ENCODE measurements around the gene PACS2.
"Not testable (repeated sequence)": the region's sequence is repeated elsewhere in the genome, so short reads cannot be mapped to it uniquely, and the experiment has no call there.

The PACS2 gene

DNA sequence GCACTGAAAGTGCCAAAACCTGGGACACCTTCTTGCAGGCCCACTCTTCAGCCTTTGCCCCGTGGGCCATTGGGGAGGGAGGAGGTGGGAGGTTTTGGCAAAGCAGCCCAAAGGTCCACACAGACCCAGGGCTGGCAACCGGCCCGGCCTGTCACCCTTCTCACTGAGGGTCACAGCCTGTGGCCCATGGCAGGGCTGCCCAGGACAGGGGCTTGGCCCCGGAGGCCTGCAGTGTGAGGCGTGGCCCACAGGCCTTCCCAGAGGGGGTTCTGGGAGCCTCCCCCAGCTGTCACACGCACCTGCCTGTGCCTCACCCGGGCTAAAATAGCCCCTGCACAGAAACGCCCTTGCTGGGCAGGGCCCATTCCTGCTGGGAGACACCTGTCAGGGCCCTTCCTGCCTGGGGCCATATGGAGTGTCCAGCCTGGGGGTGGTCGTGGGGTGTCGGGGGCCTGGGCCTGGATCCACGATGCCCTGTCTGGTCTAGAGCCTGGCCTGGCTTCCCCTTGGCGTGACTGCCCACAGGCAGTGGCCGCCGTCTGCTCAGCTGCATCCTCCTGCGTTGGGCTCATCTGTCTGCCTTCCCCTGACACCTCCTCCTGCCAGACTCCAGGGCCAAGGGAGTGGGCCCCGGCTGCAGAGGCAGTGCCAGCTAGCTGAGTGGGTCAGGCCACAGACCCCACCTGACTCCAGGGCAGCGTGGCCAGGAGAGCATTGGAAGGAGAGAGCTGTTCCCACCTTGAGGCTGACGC lies 19.2 kb downstream of the PACS2 start:
- DNase-seq, result no peak

DNA sequence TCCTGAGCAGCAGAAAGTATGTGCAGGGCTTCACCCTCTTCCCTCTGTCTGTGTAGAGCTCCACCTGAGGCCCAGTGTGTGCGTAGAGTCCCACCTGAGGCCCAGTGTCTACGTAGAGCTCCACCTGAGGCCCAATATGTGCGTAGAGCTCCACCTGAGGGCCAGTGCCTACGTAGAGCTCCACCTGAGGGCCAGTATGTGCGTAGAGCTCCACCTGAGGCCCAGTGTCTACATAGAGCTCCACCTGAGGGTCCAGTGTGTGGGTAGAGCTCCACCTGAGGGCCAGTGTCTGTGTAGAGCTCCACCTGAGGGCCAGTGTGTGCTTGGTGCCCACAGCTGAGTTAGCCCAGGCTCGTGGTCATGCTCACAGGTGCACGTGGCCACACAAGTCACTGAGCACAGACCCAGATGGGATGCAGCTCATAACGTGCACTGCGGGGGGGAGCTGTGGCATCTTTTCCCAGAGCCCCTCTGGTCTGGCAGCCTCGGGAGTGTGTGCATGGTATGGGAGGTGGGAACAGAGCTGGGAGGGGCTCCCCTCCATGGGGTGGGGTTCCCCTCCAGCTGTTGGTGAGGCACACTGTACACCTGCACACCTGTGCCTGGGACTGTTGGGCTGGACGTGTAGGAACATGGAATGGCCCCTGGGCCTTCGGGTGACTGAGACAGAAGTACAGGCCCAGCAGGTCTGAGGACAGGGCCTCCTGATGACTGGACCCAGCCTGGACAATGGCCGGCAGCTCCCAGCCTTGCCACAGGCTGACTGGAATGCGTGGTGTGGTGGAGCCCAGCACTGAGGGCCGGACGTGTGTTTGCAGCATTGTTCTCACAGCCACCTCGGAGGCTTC lies 20.1 kb downstream of the PACS2 start:
- no peak for DNase-seq

DNA sequence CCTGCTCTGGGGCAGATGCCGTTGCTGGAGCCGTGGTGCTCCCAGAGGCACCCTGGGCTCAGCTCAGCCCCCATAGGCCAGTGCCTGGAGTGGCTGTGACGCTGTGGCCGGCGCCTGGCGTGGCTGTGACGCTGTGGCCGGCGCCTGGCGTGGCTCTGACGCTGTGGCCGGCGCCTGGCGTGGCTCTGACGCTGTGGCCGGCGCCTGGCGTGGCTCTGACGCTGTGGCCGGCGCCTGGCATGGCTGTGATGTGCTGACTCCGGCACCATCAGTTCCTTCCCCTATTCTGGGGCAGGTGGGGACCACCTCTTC lies 20.6 kb downstream of the PACS2 start:
- DNase-seq, result not testable (repeated sequence)

DNA sequence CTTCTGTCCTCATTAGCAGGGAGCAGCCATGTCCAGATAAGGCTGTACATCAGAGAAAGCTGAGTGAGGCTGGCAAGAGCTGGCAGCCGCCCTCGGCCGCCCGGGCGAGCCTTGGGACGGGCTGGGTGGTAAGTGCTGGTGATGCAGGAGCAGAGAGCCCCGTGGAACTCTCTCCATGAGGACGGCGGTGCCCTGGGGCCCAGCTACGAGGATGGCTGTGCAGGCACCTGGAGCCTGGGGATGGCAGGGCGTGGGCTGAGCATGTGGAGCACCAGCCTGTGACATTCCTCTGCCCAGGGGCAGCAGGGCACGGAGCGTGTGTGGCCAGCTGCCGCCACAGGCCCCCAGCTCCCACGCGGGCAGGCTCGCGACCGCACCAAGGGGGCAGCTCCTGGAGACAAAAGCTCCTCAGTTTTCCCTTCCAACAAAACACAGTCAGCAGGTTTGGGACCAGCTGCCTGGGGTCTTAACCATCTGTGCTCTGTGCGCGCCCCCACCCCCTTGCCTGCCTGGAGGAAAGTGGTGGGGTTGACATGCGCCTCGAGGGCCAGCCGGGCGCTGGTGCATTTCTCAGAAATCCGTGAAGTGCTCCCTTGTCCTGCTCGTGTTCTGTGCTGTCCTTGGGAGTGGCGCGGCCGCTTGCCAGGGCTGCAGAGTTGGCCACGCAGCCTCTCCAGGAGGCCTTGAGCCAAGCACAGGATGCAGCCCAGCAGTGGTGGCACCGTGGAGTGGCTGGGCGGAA lies 21.4 kb downstream of the PACS2 start:
- no peak for DNase-seq

DNA sequence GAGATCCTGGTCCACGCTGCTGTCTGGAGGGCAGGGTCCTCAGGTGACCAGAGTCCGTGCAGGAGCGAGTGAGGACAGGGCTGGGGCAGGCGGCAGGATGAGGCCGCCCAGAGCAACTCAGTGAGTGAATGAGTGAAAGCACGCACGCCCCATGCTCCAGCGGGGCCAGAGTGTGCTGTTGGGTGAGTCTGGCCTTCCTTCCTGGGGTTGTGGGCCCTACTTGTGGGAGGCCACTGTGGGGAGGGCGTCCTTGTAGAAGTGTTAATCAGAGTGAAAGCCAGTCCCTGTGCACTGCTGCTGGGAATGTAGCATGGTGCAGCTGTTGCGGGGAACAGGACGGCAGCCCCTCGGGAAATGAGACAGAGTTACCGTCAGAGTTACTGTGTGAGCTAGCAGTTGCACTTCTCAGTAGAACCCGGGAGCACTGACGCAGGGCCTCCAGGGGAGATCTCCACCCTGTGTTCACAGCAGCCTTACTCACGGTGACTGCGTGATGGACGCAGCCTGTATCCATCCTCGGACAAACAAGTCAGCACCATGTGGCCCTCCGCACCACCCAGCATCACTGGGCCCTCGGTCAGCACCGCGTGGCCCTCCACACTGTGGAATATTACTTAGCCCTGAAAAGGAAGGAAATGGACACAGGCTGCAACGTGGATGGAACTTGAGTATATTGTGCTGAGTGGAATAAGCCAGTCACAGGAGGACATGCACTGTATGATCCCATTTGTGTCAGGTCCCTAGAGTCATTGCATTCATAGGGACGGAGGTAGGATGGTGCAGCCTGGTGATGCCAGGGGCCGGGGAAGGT lies 22.1 kb downstream of the PACS2 start:
- no peak for DNase-seq

DNA sequence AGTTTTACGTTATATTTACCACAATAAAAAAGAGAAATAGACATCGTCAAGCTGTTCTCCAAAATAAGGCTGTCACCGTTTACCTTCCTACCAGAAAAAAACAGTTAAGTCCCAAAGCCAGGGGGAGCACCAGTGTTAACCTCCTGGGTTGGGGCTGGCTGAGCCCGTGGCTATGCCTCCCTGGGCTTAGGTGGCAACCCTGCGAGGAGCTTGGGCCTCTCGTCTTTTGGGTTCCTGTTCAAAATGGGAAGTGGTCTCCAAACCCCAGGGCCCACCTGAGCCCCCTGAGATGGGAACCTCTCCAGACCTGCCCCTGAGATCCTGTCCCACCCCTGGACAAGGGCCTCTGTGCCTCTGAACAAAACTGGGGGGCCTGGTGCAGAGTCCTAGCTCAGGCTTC lies 22.9 kb downstream of the PACS2 start:
- DNase-seq, result no peak

DNA sequence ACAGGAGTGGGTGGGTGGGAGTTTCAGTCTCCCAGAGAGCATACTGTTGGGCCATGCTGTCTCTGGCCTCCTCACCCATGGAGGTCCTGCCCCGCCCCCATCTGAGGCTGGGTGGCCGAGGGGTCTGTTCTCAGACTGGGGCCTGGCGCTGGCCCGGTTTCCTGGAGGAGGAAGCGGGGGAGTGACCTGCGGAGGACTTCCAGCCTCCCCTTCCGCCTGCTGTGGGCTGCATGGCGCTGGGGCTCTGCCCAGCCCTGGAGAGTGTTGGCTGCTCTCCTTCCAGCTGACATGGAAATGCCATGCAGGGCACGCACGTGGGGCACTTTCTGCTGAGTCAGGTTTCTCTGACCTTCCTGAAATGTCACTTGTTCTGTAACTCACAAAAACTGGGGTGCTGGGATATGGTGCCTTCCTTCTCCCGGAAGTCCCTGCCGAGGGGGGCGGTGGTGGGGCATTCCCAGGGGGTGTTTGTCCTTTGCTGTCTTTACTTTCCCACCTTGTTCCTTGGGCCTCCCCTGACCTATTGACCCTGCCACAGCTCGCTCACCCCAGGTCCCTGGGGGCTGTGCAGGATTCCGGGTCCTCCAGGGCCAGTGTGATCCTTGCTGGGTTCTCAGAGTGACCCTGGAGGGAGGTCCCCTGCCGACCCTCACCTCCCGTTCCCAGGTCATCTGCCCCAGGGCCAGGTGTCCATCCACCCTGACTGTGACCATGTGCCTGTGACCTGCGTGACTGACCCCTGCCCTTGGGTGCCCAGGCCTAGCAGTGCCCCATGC lies 23.6 kb downstream of the PACS2 start:
- no peak for DNase-seq

DNA sequence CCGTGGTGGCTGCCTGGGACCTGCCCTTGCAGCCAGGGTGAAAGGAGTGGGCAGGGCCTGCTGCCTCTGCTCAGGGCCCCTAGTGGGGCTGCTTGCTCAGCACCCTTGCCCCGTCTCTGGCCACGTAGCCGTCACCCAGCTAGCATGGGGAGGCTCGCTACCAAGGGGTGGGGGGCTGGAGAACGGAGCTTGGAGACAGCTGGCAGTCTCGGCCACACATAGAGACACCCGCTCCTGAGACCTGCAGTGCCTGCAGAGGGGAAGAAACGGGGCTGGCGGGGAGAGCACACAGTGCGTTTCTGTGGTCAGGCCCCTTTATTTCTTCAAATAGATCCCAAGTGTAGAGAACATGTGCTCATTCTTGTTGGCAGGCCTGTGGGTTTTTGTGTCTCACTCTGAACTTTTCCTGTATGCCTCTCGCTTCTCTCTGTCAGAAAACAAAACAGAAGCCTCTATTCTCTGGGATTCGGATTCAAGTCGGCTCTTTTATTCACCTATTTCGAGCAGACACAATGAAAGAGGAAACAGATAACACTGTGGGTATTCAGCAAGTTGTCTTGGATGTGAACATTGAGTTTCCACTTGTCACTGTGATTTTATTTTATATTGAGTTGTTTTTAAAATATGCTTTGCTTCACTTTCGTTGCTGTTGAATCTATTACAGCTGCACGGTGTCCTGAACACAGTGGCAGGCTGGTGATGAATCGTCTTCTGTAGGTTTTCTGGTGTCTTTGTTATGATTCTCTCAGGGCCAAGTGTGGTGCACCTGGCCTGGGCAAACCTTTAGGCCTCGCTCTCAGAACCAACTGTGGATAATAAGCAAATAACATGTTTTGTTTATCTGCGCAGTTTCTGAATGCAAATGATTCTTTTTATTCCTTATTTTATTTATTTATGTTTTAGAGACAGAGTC lies 26.5 kb downstream of the PACS2 start:
- no peak for DNase-seq

DNA sequence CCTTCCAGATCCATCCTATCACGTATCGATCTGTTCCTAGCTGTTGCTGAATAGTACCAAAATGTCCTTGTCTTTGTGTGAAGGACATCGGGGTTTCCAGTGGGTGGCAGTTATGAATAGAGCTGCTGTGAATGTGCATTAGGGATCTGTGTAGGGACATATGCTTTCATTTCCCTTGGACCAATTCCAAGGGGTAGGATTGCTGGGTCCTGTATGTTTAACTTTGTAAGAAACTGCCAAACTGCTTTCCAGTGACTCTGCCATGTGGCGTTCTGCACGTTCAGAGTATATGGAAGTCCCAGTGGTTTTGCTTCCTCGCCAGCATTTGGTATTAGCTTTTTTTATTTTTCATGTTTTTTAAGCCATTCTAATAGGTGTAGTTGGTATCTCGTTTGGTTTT lies 28.6 kb downstream of the PACS2 start:
- DNase-seq, result no peak

DNA sequence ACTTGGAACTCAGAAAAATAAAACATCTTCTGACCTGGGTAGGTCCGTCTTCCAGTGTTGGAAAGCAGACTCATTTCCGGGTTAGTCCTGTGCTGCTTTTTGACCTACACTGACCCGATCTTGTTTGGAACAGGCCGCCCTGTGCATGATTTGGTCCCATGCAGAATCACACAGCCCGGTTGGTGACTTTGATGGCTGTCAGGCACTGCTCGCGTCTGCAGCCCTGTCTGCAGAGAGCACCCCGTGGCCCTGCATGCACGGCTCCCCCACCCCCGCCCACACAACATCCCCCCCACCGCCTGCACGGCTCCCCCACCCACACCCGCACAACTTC lies 31.6 kb downstream of the PACS2 start:
- DNase-seq, result no peak

DNA sequence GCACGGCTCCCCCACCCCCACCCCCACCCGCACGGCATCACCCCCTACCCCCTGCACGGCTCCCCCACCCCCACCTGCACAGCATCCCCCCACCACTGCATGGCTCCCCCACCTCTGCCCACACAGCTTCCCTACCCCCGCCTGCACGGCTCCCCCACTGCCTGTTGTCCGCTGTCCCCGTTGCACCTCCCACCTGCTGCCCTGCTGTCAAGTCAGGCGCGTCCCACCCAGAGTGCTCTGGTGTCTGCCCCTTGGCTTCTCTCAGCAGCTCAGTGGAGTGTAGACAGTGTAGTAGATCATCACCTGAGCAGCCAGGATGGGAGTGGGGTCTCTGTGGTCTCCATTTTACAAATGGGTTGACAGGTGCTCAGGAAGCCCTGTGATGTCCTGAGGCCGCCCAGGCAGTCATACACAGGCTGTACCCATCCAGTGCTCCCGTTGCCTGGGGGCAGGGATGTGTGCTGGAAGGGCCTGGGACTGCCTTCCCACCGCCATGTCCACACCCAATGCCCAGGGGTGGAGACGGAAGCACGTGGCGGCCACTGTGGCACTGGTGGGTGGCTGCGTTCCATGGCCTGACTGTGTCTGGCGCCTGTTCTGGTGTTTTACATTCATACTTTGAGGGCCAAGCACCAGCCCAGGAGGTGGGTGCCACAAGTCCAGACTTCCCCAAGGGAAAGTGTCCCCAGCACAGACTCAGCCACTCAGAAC lies 32.5 kb downstream of the PACS2 start:
- DNase-seq, result no peak

DNA sequence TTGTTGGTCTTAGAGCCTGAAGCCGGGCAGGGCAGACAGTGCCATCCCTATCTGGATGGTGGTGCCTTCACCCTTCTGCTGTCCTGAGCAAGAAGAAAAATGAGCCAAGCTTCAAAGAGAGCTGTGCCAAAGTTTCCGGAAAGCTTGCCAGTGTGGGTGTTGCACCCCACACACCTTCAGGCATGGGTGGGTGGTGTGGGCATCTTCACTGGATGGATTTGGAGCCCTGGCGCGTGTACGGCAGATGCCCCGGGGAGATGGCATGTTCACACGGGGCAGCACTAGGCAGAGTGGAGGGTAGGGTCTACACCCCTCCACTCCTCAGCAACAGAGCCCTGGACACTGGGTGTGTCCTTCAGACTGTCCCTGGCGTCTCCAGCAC lies 33.0 kb downstream of the PACS2 start:
- no peak for DNase-seq

DNA sequence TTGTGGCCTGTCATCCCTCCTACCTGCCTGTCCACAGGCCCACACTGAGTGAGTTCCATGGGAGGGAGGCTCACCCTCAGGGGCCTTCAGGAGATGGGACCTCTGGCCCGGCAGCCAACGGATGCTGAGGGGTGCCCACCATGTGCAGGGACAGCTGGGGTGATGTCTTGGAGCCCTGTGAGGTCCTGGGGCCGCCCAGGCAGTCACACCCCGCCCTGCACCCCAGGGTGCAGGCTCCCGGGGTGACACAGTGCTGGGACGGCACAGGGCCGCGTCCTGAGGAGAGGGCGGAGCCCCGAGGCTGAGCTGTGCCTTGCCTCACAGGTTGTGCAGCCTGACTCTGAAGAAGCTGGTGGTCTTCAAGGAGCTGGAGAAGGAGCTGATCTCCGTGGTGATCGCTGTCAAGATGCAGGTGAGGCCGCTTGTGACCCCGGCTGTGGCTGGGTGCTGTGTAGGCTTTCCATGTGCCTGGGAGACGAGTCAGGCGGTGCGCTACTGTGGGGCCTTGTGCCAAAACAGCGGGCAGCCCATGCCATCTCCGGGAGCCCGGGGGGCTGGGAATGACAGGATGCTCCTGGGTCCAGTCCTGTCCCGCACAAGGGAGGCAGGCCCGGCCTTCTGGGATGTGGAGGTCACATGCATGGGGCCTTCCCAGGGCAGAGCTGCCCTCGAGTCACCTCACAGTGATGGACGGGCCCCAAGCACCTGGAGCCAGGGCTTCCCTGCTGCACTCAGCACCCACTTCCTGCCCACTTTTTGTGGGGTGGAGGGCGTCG lies 33.8 kb downstream of the PACS2 start:
- DNase-seq, result no peak

DNA sequence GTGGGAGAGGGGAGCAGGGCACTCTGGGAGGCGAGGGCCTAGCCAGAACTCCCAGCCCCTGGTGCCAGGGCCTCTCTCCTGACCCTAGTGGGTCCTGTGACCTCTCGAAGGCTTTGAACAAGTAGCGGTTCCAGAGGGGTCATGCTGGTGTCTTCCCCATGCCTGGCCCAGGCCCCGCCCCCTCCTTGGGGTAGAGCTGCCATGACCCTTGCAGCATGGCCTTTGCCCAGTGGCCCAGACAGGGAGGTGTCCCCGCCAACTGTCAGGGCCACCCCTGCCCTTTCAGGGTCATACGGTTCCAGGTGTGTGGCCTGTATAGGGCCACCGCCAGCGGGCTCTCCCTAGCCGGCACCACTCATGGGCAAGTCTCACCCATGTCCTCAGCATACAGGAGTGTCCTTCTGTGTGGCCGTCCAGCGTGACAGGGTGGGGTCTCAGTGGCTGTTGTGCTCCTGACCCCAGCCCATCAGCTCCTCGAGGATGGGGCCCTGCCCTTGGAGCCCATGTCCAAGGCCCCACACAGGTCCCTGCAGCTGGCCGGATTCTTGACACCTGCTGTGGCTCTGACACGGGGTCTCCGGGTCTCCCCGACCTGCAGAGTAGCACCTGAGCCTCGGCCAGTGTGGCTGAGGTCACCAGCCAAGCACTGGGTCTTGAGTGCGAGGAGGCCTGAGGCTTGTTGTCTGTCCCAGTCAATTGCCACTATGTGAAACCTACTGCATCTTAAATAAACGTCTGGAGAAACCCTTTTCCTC lies 34.6 kb downstream of the PACS2 start:
- no peak for DNase-seq

DNA sequence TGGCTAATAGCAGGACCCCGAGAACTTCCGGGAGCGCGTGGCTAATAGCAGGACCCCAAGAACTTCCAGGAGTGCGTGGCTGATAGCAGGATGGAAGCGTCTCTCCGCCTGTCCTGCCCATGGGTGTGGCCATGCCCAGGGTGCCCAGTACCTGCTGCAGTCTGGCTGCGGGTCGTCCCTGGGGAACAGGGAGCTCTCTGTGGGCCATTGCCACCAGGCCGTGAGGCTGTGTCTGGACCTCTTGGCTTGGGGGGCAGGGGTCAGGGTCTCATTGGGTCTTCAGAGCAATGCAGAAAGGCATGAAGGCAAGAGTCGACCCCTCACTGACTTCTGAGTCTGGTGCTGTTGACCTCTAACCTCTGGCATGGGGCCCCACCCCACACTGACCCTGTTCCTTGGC lies 35.4 kb downstream of the PACS2 start:
- no peak for DNase-seq

DNA sequence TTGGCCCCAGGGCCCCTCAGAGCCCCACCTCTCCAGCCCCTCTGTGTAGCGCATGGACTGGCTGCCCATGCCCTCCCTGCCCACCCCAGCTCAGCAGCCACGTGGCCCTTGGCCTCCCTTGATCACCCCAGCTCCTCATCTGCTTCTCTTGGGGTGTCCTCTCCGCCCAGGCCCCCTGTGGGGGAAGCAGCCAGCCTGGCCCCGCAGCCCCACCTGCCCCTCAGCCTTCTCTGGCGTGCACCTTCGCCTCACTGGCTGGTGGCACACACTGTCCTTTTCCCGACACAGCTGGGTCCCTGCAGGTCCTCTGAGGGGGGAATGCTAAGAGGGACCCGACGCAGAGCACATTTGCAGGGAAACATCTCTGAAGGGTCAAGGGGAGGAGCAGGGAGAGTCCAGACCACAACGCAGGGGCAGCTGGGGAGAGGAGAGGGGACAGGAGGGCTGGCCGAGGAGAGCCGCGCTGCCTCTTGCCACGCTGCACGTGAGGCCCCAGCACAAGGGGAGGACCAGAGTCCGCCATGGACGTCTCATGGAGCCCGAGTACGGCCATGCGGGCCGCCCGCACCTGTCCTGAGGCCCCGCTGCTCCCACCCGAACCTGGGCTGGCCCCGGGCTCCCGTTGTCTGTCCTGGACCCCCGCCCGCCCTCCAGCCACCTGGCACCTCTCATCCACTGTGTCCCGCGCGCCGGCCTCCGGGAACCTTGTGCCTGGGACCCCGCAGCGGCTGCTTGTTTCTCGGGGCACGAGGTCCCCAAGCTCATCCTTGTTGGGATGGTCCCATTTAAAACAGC lies 36.1 kb downstream of the PACS2 start:
- no peak for DNase-seq

DNA sequence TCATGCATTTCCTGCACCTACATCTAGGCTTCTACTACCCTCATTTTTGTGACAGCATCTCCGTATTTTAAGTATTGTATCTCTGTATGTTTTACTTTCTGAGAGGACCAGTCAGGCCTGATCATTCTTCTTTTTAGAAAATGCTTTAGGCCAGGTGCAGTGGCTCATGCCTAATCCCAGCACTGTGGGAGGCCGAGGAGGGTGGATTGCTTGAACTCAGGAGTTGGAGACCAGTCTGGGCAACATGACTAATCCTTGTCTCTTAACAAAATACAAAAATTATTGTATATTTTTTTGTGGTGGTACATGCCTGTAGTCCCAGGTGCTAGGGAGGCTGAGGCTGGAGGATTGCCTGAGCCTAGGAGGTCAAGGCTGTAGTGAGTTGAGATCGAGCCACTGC lies 36.9 kb downstream of the PACS2 start:
- no peak for DNase-seq

All from GOT3 (cell line).